Measurements from ENCODE around the gene MRI1.
"Not testable (repeated sequence)": the region's sequence is repeated elsewhere in the genome, so short reads cannot be mapped to it uniquely, and the experiment has no call there.

The MRI1 gene

GRCh38 chr19:13770013-13770635 lies 5.8 kb downstream of the MRI1 start:
- no peaks in the 10 kb centered on the region for H3K36me3 ChIP-seq (ENCODE audit: control insufficient read depth, insufficient read depth, low read length)
- H3K9me3 ChIP-seq (ENCODE audit: control insufficient read depth, low read length): no peaks in the 10 kb centered on the region
- WGBS, 2 experiments: 89% methylated on average over 16 of the region's 16 CpGs
- H3K27me3 ChIP-seq (ENCODE audit: control insufficient read depth, insufficient read depth, low read length, poor library complexity, severe bottlenecking): peaks cover 2% of the 10 kb centered on the region
- peaks cover under 1% of the 10 kb centered on the region for H3K4me1 ChIP-seq (ENCODE audit: control insufficient read depth, insufficient read depth, low read length)
- no peak overlapping the region for H3K27ac ChIP-seq (ENCODE audit: insufficient read depth, low read depth, low read length, poor library complexity, severe bottlenecking)
- no peak overlapping the region for H3K4me3 ChIP-seq (ENCODE audit: insufficient read depth, low read depth, low read length)

DNA sequence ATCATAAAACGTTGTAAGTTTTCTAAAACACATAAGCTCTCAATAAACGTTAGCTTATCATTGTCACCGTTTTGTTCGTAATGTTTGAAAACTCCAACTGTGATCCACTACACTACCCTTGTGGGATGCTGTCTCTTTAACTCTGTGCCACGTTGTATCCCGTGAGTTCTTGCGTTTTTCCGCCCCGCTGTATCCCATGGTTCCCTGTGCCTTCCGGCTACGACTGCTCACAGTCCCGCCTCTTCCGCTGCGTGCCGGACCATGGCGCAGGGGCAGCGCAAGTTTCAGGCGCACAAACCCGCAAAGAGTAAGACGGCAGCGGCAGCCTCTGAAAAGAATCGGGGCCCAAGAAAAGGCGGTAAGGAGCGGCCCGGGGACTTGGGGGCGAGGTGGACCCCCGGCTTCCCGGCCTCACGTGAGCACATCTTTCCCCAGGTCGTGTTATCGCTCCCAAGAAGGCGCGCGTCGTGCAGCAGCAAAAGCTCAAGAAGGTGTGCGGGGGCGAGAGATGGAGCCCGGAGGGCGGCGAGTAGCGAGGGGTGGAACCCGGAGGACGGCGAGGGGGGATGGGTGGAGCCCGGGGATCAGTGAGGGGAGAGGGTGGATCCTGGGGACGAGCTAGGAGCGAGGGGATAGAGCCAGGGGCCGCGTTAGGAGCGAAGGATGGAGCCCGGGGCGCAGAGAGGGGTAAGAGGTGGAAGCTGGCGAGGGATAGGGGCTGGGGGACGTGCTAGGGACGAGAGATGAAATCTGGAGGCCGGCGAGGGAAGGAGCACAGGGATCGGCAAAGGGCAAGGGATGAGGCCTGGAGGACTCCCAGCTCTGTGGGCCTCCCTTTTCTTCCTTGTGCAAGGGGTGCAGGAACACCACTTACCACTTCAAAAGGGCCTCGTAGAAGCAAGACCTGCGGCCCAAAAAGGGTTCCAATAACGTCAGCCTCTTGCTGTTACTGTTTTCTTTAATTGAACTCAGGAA lies 10.2 kb downstream of the MRI1 start, which contains the start of gene C19orf53:
TSS of gene C19orf53 (plus strand) at position 240 of the 975 bp plus-strand sequence. CDS start at position 262, 22 bp downstream.
- Histone ChIP-seq H3K4me1 (ENCODE audit: control insufficient read depth, insufficient read depth, low read length) (peaks cover 6% of the 10 kb centered on the region), H3K27ac (ENCODE audit: insufficient read depth, low read depth, low read length, poor library complexity, severe bottlenecking) (peak within 1 kb of the TSS; percentile 74), H3K27me3 (ENCODE audit: control insufficient read depth, insufficient read depth, low read length, poor library complexity, severe bottlenecking) (no peaks in the 10 kb centered on the region), H3K9me3 (ENCODE audit: control insufficient read depth, low read length) (no peaks in the 10 kb centered on the region), H3K36me3 (ENCODE audit: control insufficient read depth, insufficient read depth, low read length) (peaks cover 19% of the 10 kb centered on the region), H3K4me3 (ENCODE audit: insufficient read depth, low read depth, low read length) (peak within 1 kb of the TSS; percentile 75)
- WGBS, 2 experiments: 1% methylated on average over 60 to 61 of the region's 61 CpGs

DNA sequence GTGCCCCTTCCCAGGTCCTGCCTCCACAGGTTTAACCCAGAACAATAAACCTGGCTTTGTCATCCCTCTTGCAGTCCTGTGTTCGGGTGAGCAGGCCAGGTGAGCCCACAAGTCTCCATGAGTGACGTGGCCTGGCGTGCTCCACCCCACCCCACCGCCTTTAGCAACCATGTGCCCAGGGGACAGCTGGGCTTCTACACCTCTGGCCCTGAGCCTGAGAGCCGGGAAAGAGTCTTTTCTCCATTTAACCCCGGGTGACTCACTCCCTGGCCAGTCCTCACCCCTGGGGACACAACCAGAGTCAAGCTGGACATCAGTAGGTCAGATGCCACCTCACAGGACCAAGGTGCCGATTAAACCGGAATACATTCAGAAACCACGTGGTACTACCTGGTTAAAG lies 14.1 kb downstream of the MRI1 start:
- H3K36me3 ChIP-seq (ENCODE audit: control insufficient read depth, insufficient read depth, low read length): peaks cover 19% of the 10 kb centered on the region
- H3K9me3 ChIP-seq (ENCODE audit: control insufficient read depth, low read length): no peaks in the 10 kb centered on the region
- H3K4me1 ChIP-seq (ENCODE audit: control insufficient read depth, insufficient read depth, low read length): peaks cover 10% of the 10 kb centered on the region
- 95% methylated on average over 9 of the region's 9 CpGs for WGBS, 2 experiments
- H3K27me3 ChIP-seq (ENCODE audit: control insufficient read depth, insufficient read depth, low read length, poor library complexity, severe bottlenecking): no peaks in the 10 kb centered on the region
- no peak overlapping the region for H3K27ac ChIP-seq (ENCODE audit: insufficient read depth, low read depth, low read length, poor library complexity, severe bottlenecking)
- H3K4me3 ChIP-seq (ENCODE audit: insufficient read depth, low read depth, low read length): no peak overlapping the region

DNA sequence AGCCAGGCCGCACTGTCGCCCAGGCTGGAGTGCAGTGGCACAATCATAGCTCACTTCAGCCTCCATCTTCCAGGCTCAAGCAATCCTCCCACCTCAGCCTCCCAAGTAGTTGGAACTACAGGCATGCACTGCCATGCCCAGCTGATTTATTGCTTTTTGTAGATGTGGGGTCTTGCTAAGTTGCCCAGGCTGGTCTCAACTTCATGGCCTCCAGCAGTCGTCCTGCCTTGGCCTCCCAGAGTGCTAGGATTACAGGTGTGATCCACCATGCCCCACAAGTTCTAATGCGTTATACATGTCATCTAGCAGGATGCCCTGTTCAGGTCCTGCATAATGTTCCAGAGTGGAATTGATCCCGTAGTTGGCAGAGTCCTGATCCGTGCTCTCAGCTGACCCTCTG lies 14.5 kb downstream of the MRI1 start:
- H3K4me1 ChIP-seq (ENCODE audit: control insufficient read depth, insufficient read depth, low read length): peaks cover 10% of the 10 kb centered on the region
- H3K4me3 ChIP-seq (ENCODE audit: insufficient read depth, low read depth, low read length): no peak overlapping the region
- no peaks in the 10 kb centered on the region for H3K9me3 ChIP-seq (ENCODE audit: control insufficient read depth, low read length)
- H3K36me3 ChIP-seq (ENCODE audit: control insufficient read depth, insufficient read depth, low read length): peaks cover 19% of the 10 kb centered on the region
- WGBS, 2 experiments: 95 to 96% methylated on average over 6 of the region's 6 CpGs
- no peaks in the 10 kb centered on the region for H3K27me3 ChIP-seq (ENCODE audit: control insufficient read depth, insufficient read depth, low read length, poor library complexity, severe bottlenecking)
- no peak overlapping the region for H3K27ac ChIP-seq (ENCODE audit: insufficient read depth, low read depth, low read length, poor library complexity, severe bottlenecking)

GRCh38 chr19:13779794-13780193 lies 15.5 kb downstream of the MRI1 start:
- H3K36me3 ChIP-seq (ENCODE audit: control insufficient read depth, insufficient read depth, low read length): peaks cover 19% of the 10 kb centered on the region
- not testable (repeated sequence) for H3K27ac ChIP-seq (ENCODE audit: insufficient read depth, low read depth, low read length, poor library complexity, severe bottlenecking); H3K4me3 ChIP-seq (ENCODE audit: insufficient read depth, low read depth, low read length); H3K27me3 ChIP-seq (ENCODE audit: control insufficient read depth, insufficient read depth, low read length, poor library complexity, severe bottlenecking); H3K9me3 ChIP-seq (ENCODE audit: control insufficient read depth, low read length); H3K4me1 ChIP-seq (ENCODE audit: control insufficient read depth, insufficient read depth, low read length)
- WGBS, 2 experiments: 85 to 88% methylated on average over 8 of the region's 8 CpGs

DNA sequence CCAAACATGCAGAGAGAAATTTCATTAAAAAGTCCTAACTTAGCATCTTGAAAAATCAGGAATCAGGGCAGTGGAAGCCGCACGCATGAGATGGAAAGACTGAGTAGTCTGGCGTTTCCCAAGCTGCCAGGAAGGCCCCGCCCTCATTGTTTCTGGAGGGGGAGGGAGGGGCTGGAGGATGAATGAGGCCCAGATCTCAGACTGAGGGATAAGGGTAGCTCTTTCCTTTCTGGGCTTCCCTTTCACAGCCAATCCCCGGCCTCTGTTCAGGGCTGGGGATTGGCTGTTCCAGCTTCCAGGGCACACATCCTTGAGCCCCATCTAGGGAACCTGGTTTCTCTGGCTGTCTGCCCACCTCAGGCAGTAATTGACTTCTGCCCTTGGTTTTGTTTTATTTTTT lies 17.2 kb downstream of the MRI1 start:
- Histone ChIP-seq H3K9me3 (ENCODE audit: control insufficient read depth, low read length) (no peaks in the 10 kb centered on the region), H3K4me3 (ENCODE audit: insufficient read depth, low read depth, low read length) (no peak overlapping the region), H3K27me3 (ENCODE audit: control insufficient read depth, insufficient read depth, low read length, poor library complexity, severe bottlenecking) (no peaks in the 10 kb centered on the region), H3K4me1 (ENCODE audit: control insufficient read depth, insufficient read depth, low read length) (peaks cover 3% of the 10 kb centered on the region), H3K27ac (ENCODE audit: insufficient read depth, low read depth, low read length, poor library complexity, severe bottlenecking) (no peak overlapping the region), H3K36me3 (ENCODE audit: control insufficient read depth, insufficient read depth, low read length) (peaks cover 19% of the 10 kb centered on the region)
- WGBS, 2 experiments: 9% methylated on average over 5 of the region's 5 CpGs

DNA sequence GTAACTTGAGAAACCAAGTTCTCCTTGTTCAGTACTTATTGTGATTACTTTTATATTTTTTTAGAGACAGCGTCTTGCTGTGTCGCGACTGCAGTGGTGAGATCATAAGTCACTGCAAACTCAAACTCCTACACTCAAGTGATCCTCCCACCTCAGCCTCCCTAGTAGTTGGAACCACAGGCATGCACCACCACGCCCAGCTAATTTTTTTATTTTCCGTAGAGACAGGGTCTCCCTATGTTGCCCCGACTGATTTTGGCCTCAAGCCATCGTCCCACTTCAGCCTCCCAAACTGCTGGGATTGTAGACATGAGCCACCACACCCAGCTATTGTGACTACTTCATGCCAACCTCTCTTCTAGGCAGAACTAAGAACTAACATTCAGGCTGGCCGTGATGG lies 18.2 kb downstream of the MRI1 start:
- Histone ChIP-seq H3K27ac (ENCODE audit: insufficient read depth, low read depth, low read length, poor library complexity, severe bottlenecking) (no peak overlapping the region), H3K9me3 (ENCODE audit: control insufficient read depth, low read length) (no peaks in the 10 kb centered on the region), H3K4me1 (ENCODE audit: control insufficient read depth, insufficient read depth, low read length) (peaks cover 3% of the 10 kb centered on the region), H3K27me3 (ENCODE audit: control insufficient read depth, insufficient read depth, low read length, poor library complexity, severe bottlenecking) (no peaks in the 10 kb centered on the region), H3K4me3 (ENCODE audit: insufficient read depth, low read depth, low read length) (no peak overlapping the region), H3K36me3 (ENCODE audit: control insufficient read depth, insufficient read depth, low read length) (peaks cover 19% of the 10 kb centered on the region)
- WGBS, 2 experiments: 94% methylated on average over 8 of the region's 8 CpGs

GRCh38 chr19:13783565-13784500 lies 19.5 kb downstream of the MRI1 start:
- H3K9me3 ChIP-seq (ENCODE audit: control insufficient read depth, low read length): no peaks in the 10 kb centered on the region
- no peak overlapping the region for H3K4me3 ChIP-seq (ENCODE audit: insufficient read depth, low read depth, low read length)
- H3K27ac ChIP-seq (ENCODE audit: insufficient read depth, low read depth, low read length, poor library complexity, severe bottlenecking): no peak overlapping the region
- peaks cover 7% of the 10 kb centered on the region for H3K36me3 ChIP-seq (ENCODE audit: control insufficient read depth, insufficient read depth, low read length)
- no peaks in the 10 kb centered on the region for H3K27me3 ChIP-seq (ENCODE audit: control insufficient read depth, insufficient read depth, low read length, poor library complexity, severe bottlenecking)
- 93% methylated on average over 17 to 18 of the region's 18 CpGs for WGBS, 2 experiments
- H3K4me1 ChIP-seq (ENCODE audit: control insufficient read depth, insufficient read depth, low read length): peaks cover 3% of the 10 kb centered on the region

DNA sequence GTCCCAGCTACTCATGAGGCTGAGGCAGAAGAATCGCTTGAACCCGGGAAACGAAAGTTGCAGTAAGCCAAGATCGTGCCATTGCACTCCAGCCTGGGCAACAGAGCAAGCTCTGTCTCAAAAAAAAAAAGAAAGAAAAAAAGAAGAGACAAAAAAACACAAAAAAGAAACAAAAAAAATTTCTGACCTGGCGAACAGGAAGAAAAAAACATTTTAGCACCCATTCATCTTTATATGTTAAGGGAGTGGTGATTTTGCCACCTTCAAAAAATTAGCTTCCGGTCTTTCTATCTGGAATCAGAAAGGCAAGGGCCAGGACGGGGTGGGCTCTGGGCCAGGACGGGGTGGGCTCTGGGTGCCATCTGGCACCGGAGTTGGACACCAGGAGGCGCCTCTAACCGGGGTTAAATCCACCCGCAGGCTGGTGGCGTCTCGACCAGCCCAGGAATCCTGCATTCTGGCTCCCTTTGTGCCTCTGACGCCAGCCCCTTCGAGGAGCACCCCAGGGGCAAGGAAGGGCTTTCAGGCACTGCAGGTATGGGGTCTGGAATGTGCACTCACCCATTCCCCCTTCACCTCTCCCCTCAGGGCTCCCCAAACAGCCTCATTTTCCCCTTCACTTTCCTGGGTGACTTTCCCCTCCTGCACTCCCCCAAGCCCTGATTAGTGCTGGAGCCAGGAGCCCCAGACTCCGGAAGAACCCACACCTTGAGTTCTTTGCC lies 20.6 kb downstream of the MRI1 start:
- WGBS, 2 experiments: 33 to 38% methylated on average over 16 of the region's 17 CpGs
- H3K4me1 ChIP-seq (ENCODE audit: control insufficient read depth, insufficient read depth, low read length): peaks cover 3% of the 10 kb centered on the region
- H3K4me3 ChIP-seq (ENCODE audit: insufficient read depth, low read depth, low read length): no peak overlapping the region
- no peaks in the 10 kb centered on the region for H3K27me3 ChIP-seq (ENCODE audit: control insufficient read depth, insufficient read depth, low read length, poor library complexity, severe bottlenecking)
- H3K27ac ChIP-seq (ENCODE audit: insufficient read depth, low read depth, low read length, poor library complexity, severe bottlenecking): no peak overlapping the region
- H3K36me3 ChIP-seq (ENCODE audit: control insufficient read depth, insufficient read depth, low read length): no peaks in the 10 kb centered on the region
- H3K9me3 ChIP-seq (ENCODE audit: control insufficient read depth, low read length): no peaks in the 10 kb centered on the region
